HG03095 (cell line): ENCODE measurements around the gene OGFOD1.

ENCODE experiments used
- ATAC-seq: cut with Tn5 transposase; IDR thresholded peaks from one replicate; pipeline ENCODE4 v1.9.1; 2021; ENCODE audit warnings: moderate library complexity; ENCODE audit not compliant: unreplicated experiment

Gene OGFOD1

GRCh38 chr16:56426585-56426984 is 24.8 kb upstream of the OGFOD1 start:
- ATAC-seq, result no peak

GRCh38 chr16:56428091-56428490 is 23.3 kb upstream of the OGFOD1 start:
- no peak for ATAC-seq

- no peak for ATAC-seq
Observed at GRCh38 chr16:56436258-56436657, 15.1 kb upstream of the OGFOD1 start.

DNA sequence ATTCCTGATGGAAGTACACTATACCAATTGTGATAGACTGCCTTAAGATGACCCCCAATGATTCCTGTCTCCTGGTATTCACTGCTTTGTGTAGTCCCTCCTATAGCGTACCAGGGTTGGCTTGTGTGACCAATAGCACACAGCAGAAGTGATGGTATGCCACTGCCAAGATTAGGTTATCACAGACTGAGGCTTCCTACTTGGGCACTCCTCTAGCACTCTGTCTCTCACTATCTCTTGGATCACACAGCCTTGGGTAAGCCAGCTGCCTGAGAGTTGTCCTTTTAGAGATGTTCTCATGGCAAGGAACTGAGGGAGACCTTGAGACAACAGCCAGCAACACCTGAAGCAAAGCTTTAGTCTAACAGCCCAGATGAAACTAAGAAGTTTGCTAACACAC is 13.3 kb upstream of the OGFOD1 start:
- ATAC-seq, result no peak

GRCh38 chr16:56447286-56447685 is 4.1 kb upstream of the OGFOD1 start:
- ATAC-seq, result no peak

DNA sequence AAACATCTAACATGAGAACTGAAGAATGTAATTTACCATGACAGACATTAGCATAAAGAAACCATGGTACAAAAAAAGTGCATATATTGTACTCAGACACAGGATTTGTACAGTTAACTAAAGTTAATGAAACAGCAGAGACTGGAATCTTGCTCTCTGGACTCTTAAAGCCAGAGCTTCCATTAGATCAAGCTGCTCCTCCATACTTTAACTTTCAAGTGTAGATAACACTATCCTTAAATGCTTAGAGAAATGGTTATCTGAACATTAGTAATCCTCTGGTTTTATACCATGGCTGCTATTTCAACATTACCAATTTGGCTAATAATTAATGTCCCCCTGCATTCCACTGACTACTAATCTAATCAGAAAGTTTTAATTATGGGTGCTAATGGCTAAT is 3.3 kb upstream of the OGFOD1 start:
- ATAC-seq, result no peak

GRCh38 chr16:56450275-56450985 is 924 bp upstream of the OGFOD1 start:
- ATAC-seq, result peak; percentile 22

DNA sequence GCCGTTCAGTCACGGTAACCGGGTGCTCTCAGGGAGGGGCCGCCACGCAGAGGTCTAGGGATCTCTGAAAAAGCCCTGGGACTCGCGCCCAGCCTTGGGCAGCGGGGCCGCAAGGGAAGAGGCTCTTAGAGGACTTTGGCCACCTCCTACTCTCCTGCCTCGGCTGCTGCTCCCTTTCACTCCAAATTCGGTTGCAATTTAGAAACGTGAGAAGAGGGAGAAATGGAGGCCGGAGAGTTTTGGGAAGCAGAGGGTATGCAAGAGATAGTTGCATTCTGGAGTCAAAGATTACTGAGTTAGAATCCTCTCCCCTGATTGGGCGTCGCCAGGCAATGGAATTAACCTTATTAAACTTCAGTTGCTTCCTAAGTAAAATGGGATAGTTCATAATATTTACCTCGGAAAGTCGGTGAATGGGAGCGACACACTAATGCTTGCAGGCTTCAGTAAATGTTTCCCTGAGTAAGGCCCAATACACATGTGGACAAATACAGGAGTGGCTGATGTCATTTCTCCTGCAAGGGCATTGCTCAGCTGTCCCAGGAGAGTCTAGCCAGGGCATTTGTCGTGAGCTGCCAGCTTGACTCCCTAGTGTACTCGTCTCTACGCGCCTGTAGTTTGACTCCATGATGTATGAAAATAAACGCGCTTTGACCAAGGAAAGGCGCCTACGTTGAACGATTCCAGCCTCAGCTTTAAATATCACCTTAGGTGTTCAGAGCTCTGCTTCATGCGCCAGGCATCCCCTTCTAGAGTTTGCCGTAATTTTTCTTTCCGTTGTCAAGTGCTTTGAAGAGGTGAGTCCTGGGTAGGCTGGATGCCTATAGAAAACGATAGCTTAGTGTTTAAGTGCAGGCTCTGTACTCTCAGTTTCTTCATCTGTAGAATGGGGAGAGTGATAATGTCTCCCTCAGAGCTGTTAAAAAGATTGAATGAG is 667 bp downstream of the OGFOD1 start:
- ATAC-seq, result peak; percentile 30

- ATAC-seq, result no peak
Observed at GRCh38 chr16:56457927-56458470, 6.6 kb downstream of the OGFOD1 start.

DNA sequence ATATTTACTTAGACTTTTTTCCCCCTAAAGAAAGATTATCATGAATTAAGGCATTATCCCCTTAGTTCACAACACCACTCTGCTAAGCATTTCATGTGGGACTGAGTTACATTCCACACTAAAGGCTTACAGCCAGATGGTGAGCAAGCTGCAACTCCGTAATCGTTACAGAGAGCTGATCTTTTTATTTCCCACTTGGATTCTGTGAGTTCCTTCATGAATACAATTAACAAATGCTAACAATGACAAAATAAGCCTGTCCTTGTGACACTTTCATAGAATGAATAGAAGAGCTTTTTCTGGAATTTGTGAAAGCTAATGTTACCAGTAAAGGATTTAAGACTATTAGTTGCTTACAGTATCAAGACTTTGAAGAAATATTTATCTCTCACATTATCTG is 8.7 kb downstream of the OGFOD1 start:
- no peak for ATAC-seq

DNA sequence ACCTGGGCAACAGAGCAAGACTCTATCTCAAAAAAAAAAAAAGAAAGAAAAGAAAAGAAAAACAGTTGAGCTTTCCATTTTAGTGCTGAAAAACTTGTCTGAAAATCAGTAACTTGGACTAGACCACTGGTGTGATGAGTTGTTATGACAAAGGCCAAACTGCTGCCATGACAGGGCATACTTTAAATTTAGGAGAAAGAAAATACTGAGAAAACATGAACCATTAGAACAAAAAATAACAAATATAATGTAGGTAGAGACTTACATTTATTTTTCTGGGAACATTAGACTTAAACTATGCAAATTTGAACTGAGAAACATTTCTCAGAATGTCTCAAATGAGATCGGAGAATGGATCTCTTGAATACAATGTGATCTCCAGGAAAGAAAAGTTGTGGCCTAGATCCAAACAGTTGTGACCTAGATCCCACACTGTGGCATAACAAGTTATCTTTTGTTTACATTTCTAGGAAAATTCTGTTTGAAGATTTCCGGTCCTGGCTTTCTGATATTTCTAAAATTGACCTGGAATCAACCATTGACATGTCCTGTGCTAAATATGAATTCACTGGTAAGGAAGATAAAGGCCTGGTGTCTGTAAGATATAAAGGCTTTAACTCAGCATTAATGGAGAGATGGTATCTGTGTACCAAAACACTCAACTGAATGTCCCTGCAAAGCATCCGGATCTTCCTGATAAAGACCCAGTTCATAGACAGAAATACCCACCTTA is 10.9 kb downstream of the OGFOD1 start:
- ATAC-seq, result no peak

DNA sequence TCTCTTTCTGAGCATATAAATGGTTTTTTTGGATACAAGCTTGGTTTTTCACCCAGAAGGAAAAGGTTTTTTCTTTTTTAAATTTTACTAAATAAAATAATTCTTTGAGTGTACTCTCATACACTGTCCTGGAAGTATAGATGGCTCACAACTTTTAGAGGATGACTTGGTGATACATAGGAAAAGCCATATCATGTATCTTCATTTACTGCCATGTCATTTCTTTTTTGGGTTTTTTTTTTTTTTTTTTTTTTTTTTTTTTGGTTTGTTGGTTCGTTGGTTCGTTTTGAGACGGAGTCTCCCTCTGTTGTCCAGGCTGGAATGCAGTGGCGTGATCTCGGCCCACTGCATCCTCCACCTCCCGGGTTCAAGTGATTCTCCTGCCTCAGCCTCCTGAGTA is 11.8 kb downstream of the OGFOD1 start:
- ATAC-seq, result no peak

DNA sequence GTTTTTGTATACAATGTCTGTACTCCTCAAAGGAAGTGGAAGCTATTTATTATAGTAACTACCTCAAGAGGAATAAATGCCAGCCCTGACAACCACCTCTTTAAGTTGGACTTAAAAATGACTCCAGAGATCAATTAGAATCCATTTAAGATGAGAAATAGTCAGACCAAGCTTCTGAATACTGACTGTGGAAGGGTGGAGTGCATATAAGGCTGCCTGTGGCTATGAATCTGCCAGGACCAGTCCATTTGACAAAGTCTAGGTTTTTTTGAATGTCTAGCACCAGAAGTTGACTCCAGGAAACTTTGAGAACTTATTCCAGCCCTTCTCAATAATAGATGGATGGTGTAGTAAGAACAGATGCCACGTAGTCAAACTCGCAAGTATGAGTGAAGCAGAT is 15.0 kb downstream of the OGFOD1 start:
- ATAC-seq, result no peak

DNA sequence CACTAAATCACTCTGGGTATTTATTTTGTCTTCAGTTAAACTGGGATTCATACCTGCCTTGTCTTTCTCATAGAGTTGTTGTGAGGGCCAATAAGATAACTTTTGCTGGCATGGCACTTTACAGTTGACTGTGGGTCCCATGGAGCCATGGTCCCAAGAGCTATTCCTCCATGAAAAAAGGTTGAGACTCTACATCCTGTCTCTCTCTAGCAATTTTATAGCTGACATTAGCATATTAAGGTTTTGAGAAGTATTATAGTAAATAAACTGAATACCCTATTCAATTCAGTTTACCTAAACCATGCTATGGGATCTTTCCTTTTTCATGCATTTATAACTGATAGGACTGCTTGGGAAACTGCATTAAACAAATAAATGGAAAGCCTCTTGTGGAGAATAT is 17.4 kb downstream of the OGFOD1 start:
- no peak for ATAC-seq

- ATAC-seq, result no peak
Observed at GRCh38 chr16:56469748-56470147, 18.4 kb downstream of the OGFOD1 start.

DNA sequence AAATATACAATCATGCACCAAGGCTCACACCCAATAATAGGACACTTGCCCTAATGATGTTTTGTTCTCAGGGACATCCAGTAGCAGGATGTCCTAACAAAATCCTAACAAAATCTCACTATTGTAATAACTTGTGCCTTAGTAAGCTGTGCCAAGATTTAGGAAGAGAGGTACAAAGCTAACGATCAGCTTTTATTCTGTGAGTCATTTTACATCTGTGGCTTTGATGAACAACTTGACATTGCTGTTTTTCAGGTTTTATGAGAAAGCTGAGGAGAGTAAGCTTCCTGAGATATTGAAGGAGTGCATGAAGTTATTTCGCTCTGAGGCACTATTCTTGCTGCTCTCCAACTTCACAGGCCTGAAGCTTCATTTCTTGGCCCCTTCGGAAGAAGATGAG is 18.9 kb downstream of the OGFOD1 start:
- no peak for ATAC-seq

DNA sequence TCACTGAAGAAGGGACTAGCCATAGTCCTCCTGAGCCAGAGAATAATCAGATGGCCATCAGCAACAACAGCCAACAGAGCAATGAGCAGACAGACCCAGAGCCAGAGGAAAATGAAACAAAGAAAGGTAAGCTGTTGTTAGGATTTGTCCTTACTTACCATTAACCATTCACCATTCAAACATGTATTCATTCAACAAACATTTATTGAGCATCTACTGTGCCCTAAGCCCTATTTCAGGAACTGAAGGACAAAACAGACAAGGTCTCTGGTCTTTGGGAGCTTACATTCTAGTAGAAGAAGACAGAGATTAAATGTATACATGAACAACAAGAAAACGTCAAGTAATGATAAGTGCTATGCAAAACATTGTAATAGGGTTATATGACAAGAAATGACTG is 19.3 kb downstream of the OGFOD1 start:
- no peak for ATAC-seq

DNA sequence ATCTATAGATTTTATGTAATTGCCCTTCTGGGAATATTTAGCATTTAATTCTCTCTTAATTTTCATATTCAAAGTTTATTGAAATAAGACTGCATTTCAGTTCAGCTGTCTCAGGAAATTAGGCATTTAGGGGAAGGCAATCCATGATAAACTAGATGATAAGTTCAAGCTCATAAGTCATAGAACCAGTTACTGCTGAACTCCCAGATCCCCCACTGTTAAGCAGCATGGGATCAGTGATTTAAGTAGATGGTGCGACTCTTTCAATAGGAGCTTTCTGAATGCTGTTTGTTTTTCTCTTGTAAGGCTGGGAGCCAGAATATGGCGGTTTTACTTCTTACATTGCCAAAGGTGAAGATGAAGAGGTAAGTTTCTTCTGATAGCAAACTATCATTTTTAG is 23.8 kb downstream of the OGFOD1 start:
- ATAC-seq, result no peak

- no peak for ATAC-seq
Observed at GRCh38 chr16:56477096-56477878, 25.9 kb downstream of the OGFOD1 start.

- ATAC-seq, result no peak
Observed at GRCh38 chr16:56478281-56479049, 27.1 kb downstream of the OGFOD1 start.
